GM20000 (cell line): ENCODE measurements around the gene ALG12.

ENCODE experiments used
- DNase-seq: peaks from one replicate; pipeline ENCODE4 v3.0.0; 2012; ENCODE audit warnings: low spot score
- TF ChIP-seq, protein P1 (sequence below): IDR thresholded peaks from 2 replicates; pipeline ENCODE4 v1.5.1; 2012; ENCODE audit warnings: mild to moderate bottlenecking, control low read depth; ENCODE audit errors: extremely low read depth, missing control alignments

Gene ALG12

DNA sequence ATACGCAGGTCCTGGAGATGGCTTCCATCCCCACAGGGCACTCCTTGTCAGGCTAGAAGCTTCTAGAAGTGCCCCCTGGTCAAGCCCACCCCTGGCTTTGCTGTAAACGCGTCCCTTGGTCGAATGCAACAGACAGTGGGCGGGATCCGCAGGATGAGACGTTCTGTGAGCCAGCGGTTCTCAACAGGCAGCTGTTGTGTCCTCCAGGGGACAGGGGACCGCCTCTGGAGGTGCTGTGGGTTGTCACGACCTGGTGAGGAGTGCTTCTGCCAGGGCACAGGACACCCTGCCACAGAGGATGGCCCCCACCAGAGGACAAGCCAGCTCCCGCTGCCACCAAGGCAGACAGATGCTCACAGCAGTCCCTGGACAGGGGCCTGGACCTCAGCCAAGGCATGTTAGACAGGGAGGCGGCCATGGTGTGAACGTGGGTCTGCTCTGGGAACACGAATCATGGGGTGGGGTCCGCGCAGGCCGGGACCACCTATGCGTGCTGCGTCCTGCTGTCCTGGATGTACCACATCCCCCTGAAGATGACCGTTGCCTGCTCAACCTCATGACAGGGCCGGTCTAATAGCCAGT, 11.8 kb upstream of the ALG12 start:
- no peak for DNase-seq
- TF ChIP-seq, protein P1, sequence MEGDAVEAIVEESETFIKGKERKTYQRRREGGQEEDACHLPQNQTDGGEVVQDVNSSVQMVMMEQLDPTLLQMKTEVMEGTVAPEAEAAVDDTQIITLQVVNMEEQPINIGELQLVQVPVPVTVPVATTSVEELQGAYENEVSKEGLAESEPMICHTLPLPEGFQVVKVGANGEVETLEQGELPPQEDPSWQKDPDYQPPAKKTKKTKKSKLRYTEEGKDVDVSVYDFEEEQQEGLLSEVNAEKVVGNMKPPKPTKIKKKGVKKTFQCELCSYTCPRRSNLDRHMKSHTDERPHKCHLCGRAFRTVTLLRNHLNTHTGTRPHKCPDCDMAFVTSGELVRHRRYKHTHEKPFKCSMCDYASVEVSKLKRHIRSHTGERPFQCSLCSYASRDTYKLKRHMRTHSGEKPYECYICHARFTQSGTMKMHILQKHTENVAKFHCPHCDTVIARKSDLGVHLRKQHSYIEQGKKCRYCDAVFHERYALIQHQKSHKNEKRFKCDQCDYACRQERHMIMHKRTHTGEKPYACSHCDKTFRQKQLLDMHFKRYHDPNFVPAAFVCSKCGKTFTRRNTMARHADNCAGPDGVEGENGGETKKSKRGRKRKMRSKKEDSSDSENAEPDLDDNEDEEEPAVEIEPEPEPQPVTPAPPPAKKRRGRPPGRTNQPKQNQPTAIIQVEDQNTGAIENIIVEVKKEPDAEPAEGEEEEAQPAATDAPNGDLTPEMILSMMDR = no peak

DNA sequence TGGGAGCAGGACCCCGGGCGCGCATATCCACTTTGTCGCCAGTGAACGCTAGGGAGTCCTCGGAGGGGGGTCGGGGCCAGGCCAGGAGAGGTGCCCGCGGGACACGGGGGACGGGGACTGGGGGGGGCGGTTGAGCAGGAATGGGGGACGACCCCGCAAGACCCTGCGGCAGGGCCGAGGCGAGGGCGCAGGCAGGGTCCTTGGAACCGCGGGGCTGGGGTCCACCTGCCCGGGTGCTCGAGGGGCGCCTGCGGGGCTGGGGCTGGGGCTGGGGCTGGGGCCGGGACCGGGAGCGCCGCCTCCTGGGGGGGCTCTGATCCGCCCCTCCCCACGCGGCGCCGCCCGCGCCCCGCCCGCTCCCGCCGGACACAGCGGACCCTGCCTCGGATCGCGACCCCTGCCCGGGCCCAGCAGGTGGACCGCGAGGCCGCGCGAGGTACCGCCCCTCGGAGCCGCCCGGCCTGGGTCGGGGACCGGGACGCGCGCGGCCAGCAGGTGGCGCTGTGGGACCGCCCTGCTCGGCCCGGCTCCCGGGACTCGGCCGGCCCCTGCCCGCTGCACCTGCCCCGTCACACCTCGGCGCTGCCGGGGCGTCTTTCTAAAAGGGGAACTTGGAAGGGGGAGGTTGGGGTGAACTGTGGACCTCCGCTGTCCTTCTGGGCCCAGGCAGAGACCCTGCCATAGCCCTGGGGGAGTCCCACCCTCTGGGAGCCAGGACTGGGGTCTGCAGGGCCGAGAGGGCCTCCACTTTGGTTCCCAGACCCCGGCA, 11.2 kb upstream of the ALG12 start:
- TF ChIP-seq, protein P1 = peak; percentile 87
- peak; percentile 92 for DNase-seq

DNA sequence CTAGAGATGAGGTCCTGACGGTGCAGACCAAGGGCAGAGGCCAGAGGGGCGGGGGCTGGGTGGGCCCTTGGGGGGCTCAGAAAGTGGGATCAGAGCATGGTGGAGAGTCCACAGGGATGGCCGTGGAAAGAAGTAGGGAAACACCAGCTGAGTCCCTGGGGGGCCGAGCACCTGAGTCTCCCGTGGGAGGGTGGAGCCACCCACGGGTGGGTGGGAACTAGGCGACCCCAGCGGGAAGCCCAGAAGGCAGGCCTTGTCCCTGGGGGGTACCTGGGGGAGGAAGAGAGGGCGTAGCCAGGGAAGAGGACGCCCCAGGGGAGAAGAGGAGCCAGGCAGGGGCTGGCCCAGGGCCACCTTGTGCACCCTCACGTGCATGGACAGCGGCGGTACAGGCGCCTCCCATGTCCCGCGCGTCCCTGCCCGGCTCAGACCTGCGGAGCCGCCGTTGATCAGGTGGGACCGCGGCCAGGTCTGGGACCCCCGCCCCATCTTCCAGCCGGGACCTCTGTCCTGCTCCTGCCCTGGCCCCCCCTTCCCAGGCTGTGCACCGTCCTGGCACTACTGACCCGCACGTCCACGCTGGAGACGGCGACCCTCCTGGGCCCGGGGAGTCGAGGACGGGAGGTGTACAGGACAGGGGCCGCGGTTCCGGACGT, 10.4 kb upstream of the ALG12 start:
- DNase-seq = no peak
- TF ChIP-seq, protein P1 = no peak

DNA sequence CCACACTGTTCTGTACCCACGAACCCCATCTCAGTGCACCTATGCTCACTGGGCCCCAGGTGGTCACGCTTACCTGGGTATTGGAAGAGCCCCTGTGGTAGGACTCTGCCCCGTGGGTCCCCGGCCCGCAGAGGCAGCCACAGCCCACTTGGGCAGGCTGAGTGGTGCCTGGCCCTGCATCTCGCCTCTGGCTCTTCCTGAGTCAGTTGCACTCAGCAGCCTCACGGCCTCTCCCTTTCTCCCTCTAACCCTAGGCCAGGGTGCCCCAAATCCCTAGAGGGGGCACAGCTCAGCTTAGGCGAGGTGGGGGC, 9.9 kb upstream of the ALG12 start:
- TF ChIP-seq, protein P1 = no peak
- no peak for DNase-seq

- no peak for DNase-seq
- TF ChIP-seq, protein P1 = no peak
These were observed 9.4 kb upstream of the ALG12 start for GRCh38 chr22:49927483-49928184.

DNA sequence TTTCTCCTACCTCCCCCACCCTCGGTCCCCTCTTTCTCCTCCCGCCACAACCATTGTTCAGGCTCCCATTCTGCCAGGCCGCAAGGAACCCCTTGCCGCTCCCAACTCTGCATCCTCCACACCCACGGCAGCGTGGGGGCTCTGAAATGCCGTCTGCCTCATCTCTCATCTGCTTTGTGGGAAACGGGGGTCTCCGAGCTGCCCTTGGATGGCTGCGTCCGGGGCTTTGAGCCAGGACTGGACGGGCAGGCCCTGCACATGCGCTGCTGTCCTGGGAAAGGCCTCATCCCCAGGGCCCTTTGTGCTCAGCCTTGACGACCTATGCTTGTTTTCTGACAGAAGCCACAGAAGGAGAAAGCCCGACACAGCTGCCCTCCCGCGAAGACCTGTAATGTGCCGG, 8.7 kb upstream of the ALG12 start:
- DNase-seq = no peak
- TF ChIP-seq, protein P1 = no peak
